Tibial artery (tissue), 4 donors: ENCODE results near the gene LRRC8E.
"Not testable (repeated sequence)": the region's sequence is repeated elsewhere in the genome, so short reads cannot be mapped to it uniquely, and the experiment has no call there.

Source experiments
- DNase-seq, 2 donors: peaks; one replicate each; pipeline ENCODE4 v3.0.0-alpha.2; 2019
- H3K27ac ChIP-seq, 2 donors: fragments of 200-600 bp; sonication (generic) in 1 of 2; 1 replicate in 1 of 2; 2 replicates in 1 of 2; pipeline ENCODE4 v1.5.1; 2018 to 2019; ENCODE audit warnings: mild to moderate bottlenecking in 1 of 2
- H3K27me3 ChIP-seq, 2 donors: fragments of 200-600 bp; sonication (generic) in 1 of 2; one replicate each; pipeline versions ENCODE4 v1.5.1 to v1.6.0; 2016 to 2019
- H3K36me3 ChIP-seq, 3 donors: fragments of 200-600 bp; sonication (generic) in 2 of 3; one replicate each; pipeline ENCODE4 v1.5.1; 2016 to 2019; ENCODE audit warnings: mild to moderate bottlenecking in 2 of 3
- H3K4me1 ChIP-seq, 4 donors: fragments of 200-600 bp; sonication (generic) in 2 of 4; 1 replicate in 3 of 4; 2 replicates in 1 of 4; pipeline ENCODE4 v1.5.1; 2016 to 2019
- H3K4me3 ChIP-seq, 2 donors: fragments of 200-600 bp; sonication (generic) in 1 of 2; 1 replicate in 1 of 2; 2 replicates in 1 of 2; pipeline ENCODE4 v1.5.1; 2018 to 2019; ENCODE audit warnings: mild to moderate bottlenecking in 2 of 2
- H3K9me3 ChIP-seq, 3 donors: fragments of 200-600 bp; sonication (generic) in 1 of 3; one replicate each; pipeline ENCODE4 v1.5.1; 2016 to 2019
- CTCF ChIP-seq, 2 experiments: fragments of 200-600 bp in 1 of 2; fragments of 450-650 bp in 1 of 2; IDR thresholded peaks; one replicate each; pipeline ENCODE4 v1.5.1; 2017 to 2019; ENCODE audit warnings: antibody characterized with exemption in 2 of 2, mild to moderate bottlenecking in 1 of 2, moderate library complexity in 1 of 2
- intact Hi-C: fragments of 100-400 bp; cut with DNase I; formaldehyde crosslinking; loops from one replicate; pipeline ENCODE4 v1.15.0; 2023; ENCODE audit warnings: low total_unique reads

Gene LRRC8E

GRCh38 chr19:7883105-7883504 is 5.2 kb upstream of the LRRC8E start:
- TF ChIP-seq CTCF (IDR thresholded peaks at IDR 0.05), result no peak
- peaks cover 0 to 19% of the 10 kb centered on the region in 2 donors for H3K27me3 ChIP-seq
- no peaks in the 10 kb centered on the region for H3K9me3 ChIP-seq
- H3K4me3 ChIP-seq, result no peak overlapping the region
- H3K36me3 ChIP-seq, result no peaks in the 10 kb centered on the region
- no peak for DNase-seq
- H3K27ac ChIP-seq, result no peak overlapping the region
- intact Hi-C loops, result no loop called here
- H3K4me1 ChIP-seq, result peaks cover 0 to 2% (median 0%) of the 10 kb centered on the region in 4 donors

- Histone ChIP-seq H3K27ac (no peak overlapping the region), H3K4me1 (peaks cover 0 to 10% (median 2%) of the 10 kb centered on the region in 4 donors), H3K27me3 (peaks cover 0 to 24% of the 10 kb centered on the region in 2 donors), H3K9me3 (no peaks in the 10 kb centered on the region), H3K4me3 (no peak overlapping the region), H3K36me3 (no peaks in the 10 kb centered on the region)
- no peak for DNase-seq
- intact Hi-C loops, result no loop called here
- TF ChIP-seq CTCF (IDR thresholded peaks at IDR 0.05), result no peak
Measured at GRCh38 chr19:7883796-7884570, 4.3 kb upstream of the LRRC8E start.

- Histone ChIP-seq H3K36me3 (no peaks in the 10 kb centered on the region), H3K4me1 (peaks cover 0 to 10% (median 2%) of the 10 kb centered on the region in 4 donors), H3K9me3 (no peaks in the 10 kb centered on the region), H3K27ac (no peak overlapping the region), H3K4me3 (no peak overlapping the region), H3K27me3 (peaks cover 0 to 24% of the 10 kb centered on the region in 2 donors)
- TF ChIP-seq CTCF (IDR thresholded peaks at IDR 0.05), result no peak
- intact Hi-C loops, result no loop called here
- DNase-seq, result no peak
Measured at GRCh38 chr19:7885818-7886217, 2.5 kb upstream of the LRRC8E start.

- DNase-seq, result no peak
- intact Hi-C loops, result no loop called here
- no peak for TF ChIP-seq CTCF (IDR thresholded peaks at IDR 0.05)
- Histone ChIP-seq H3K36me3 (no peaks in the 10 kb centered on the region), H3K4me3 (no peak overlapping the region), H3K27ac (no peak overlapping the region), H3K9me3 (no peaks in the 10 kb centered on the region), H3K4me1 (peaks cover 0 to 10% (median 2%) of the 10 kb centered on the region in 4 donors), H3K27me3 (peaks cover 0 to 36% of the 10 kb centered on the region in 2 donors)
Measured at GRCh38 chr19:7887408-7888144, 734 bp upstream of the LRRC8E start.

- no peak overlapping the region for H3K4me3 ChIP-seq
- TF ChIP-seq CTCF (IDR thresholded peaks at IDR 0.05), result no peak
- no peak overlapping the region for H3K27ac ChIP-seq
- no peaks in the 10 kb centered on the region for H3K36me3 ChIP-seq
- H3K4me1 ChIP-seq, result peaks cover 0 to 10% (median 2%) of the 10 kb centered on the region in 4 donors
- H3K9me3 ChIP-seq, result no peaks in the 10 kb centered on the region
- intact Hi-C loops, result no loop called here
- peaks cover 0 to 49% of the 10 kb centered on the region in 2 donors for H3K27me3 ChIP-seq
- no peak for DNase-seq
Measured at GRCh38 chr19:7888826-7889217, 512 bp downstream of the LRRC8E start.

GRCh38 chr19:7893362-7894101 is 5.2 kb downstream of the LRRC8E start:
- DNase-seq, intact Hi-C loops, H3K4me1 ChIP-seq, H3K9me3 ChIP-seq, H3K4me3 ChIP-seq, H3K27ac ChIP-seq, H3K36me3 ChIP-seq: not testable (repeated sequence)
- H3K27me3 ChIP-seq, result peaks cover 0 to 57% of the 10 kb centered on the region in 2 donors
